Panc1 (cell line): ENCODE results near the gene PDILT. TPM values are rescaled to one million over a fixed set of nuclear protein-coding genes. Genes with fewer than 3 reads are reported as not detected.

Experiments used
- ATAC-seq: fragments of 200-7000 bp; cut with Tn5 transposase; 2 replicates; pipeline ENCODE4 v1.9.1; 2020; ENCODE audit warnings: mild to moderate bottlenecking, moderate library complexity
- BruUV-seq: library from RNA; stranded (reverse); fragments of 400-500 nt; replicated peaks from 2 replicates; lab custom pipeline; 2021; lab: Mats Ljungman, UMichigan
- CTCF ChIA-PET: fragments of 300-600 bp; sonication (Branson Sonifier 250); formaldehyde crosslinking; loops from one replicate; lab custom pipeline; 2022; ENCODE audit warnings: antibody characterized with exemption; lab: Charles Lee
- POLR2A ChIA-PET: fragments of 300-600 bp; sonication (Branson Sonifier 250); formaldehyde crosslinking; loops from one replicate; lab custom pipeline; 2022; ENCODE audit warnings: antibody characterized with exemption; lab: Charles Lee
- DNase-seq: peaks from one replicate; pipeline ENCODE4 v3.0.0-alpha.2; 2010; ENCODE audit warnings: low read depth, low spot score
- H3K27ac ChIP-seq: 2 replicates; pipeline ENCODE4 v1.5.1; 2011; ENCODE audit warnings: mild to moderate bottlenecking, low read length, inconsistent platforms
- H3K27me3 ChIP-seq: fragments of 200-500 bp; sonication (Bioruptor generic); 2 replicates; pipeline ENCODE4 v1.6.0; 2014; ENCODE audit warnings: low read length, inconsistent platforms; ENCODE audit not compliant: control insufficient read depth, insufficient read depth
- H3K36me3 ChIP-seq: fragments of 200-500 bp; sonication (Bioruptor generic); 2 replicates; pipeline ENCODE4 v1.5.1; 2014; ENCODE audit warnings: inconsistent platforms, mild to moderate bottlenecking, low read length, moderate library complexity; ENCODE audit not compliant: control insufficient read depth, insufficient read depth
- H3K4me1 ChIP-seq: 2 replicates; pipeline ENCODE4 v1.5.1; 2011; ENCODE audit warnings: inconsistent platforms, mild to moderate bottlenecking, low read length, moderate library complexity; ENCODE audit not compliant: control insufficient read depth, insufficient read depth
- H3K4me3 ChIP-seq, 2 experiments: 2 replicates each; pipeline ENCODE4 v1.5.1; 2011 to 2012; ENCODE audit warnings: low read depth in 2 of 2, low read length in 2 of 2, mild to moderate bottlenecking in 2 of 2, inconsistent platforms in 1 of 2, moderate library complexity in 1 of 2
- H3K9me3 ChIP-seq: fragments of 200-500 bp; sonication (Bioruptor generic); 2 replicates; pipeline ENCODE4 v1.5.1; 2014; ENCODE audit warnings: low read depth, mild to moderate bottlenecking, inconsistent platforms, low read length, moderate library complexity; ENCODE audit not compliant: control insufficient read depth, insufficient read depth
- POLR2AphosphoS5 ChIP-seq: IDR thresholded peaks from 2 replicates; pipeline ENCODE4 v1.6.1; 2012; ENCODE audit warnings: mild to moderate bottlenecking, low read depth, low read length, moderate library complexity
- REST ChIP-seq, 2 experiments: IDR thresholded peaks; 2 replicates each; pipeline ENCODE4 v1.6.1; 2011 to 2012; ENCODE audit warnings: low read depth in 2 of 2, control low read depth in 1 of 2, low read length in 1 of 2, mild to moderate bottlenecking in 1 of 2, moderate library complexity in 1 of 2; ENCODE audit not compliant: insufficient read depth in 1 of 2
- SIN3A ChIP-seq: IDR thresholded peaks from 2 replicates; pipeline ENCODE4 v1.6.1; 2012; ENCODE audit warnings: low read depth, mild to moderate bottlenecking, low read length, moderate library complexity, borderline replicate concordance; ENCODE audit not compliant: insufficient read depth
- TCF7L2 ChIP-seq: IDR thresholded peaks from 2 replicates; pipeline ENCODE4 v1.6.1; 2011; ENCODE audit warnings: mild to moderate bottlenecking, low read depth, low read length, inconsistent platforms
- in situ Hi-C: cut with HindIII; loops from 2 replicates; pipeline ENCODE4 v1.10.0; 2016; ENCODE audit warnings: low sequenced_read_pairs, low pct_unique_long_range_greater_than_20kb
- intact Hi-C: fragments of 100-400 bp; cut with micrococcal nuclease; formaldehyde crosslinking; loops from one replicate; pipeline ENCODE4 v1.10.0; 2022; ENCODE audit not compliant: unreplicated experiment
- total RNA-seq: library from RNA; stranded (reverse); gene quantifications from one replicate; pipeline ENCODE4 v1.2.1, GENCODE V29; 2021; ENCODE audit not compliant: unreplicated experiment
- TF ChIP-seq, protein P1 (sequence below): fragments of 450-650 bp; IDR thresholded peaks from 2 replicates; pipeline ENCODE4 v1.5.1; 2017; ENCODE audit warnings: mild to moderate bottlenecking

PDILT gene
- total RNA-seq, 1 experiment from 2014 or later = not detected

DNA sequence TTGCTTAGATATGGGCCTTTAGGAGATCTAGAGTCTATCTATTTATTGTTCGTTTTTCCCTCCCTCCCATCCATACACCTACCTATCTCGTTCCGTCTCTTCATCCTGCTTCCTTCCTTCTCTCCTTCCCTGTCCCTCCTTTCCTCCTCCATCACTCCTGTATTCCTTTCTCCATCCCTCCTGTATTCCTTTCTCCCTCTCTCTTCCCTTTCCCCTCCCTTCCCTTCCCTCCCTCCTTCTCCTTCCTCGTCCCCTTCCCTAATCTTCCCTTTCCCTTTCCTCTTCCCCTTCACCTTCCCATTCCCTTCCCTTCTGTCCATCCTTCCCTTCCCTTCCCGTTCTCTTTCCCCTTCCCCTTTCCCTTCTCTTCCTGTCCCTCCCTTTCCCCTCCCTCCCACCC lies 87.8 kb downstream of the PDILT start:
- CTCF ChIA-PET = no interaction called here
- in situ Hi-C loops = no loop called here

GRCh38 chr16:20315764-20316163 lies 88.8 kb downstream of the PDILT start:
- ChIA-PET POLR2A (no interaction called here), CTCF (interaction anchor here (0.7 kb wide), 1 partner anchor 17 kb away, joined by 3 read pairs; no protein-coding TSS in a partner anchor)
- no peak for DNase-seq
- in situ Hi-C loops = no loop called here
- Histone ChIP-seq H3K4me3 (no peak overlapping the region), H3K36me3 (no peaks in the 10 kb centered on the region), H3K9me3 (no peaks in the 10 kb centered on the region), H3K4me1 (no peaks in the 10 kb centered on the region), H3K27ac (no peak overlapping the region), H3K27me3 (peaks cover 12% of the 10 kb centered on the region)
- no TSS peak for BruUV-seq
- ATAC-seq = no peak
- intact Hi-C loops = no loop called here
- TF ChIP-seq REST (IDR thresholded peaks at IDR 0.05; ENCODE audit: insufficient read depth in 1 of 2, low read depth in 2 of 2, low read length in 1 of 2) (no peak), SIN3A (no peak), TCF7L2 (no peak), POLR2AphosphoS5 (no peak)
- TF ChIP-seq, protein P1, sequence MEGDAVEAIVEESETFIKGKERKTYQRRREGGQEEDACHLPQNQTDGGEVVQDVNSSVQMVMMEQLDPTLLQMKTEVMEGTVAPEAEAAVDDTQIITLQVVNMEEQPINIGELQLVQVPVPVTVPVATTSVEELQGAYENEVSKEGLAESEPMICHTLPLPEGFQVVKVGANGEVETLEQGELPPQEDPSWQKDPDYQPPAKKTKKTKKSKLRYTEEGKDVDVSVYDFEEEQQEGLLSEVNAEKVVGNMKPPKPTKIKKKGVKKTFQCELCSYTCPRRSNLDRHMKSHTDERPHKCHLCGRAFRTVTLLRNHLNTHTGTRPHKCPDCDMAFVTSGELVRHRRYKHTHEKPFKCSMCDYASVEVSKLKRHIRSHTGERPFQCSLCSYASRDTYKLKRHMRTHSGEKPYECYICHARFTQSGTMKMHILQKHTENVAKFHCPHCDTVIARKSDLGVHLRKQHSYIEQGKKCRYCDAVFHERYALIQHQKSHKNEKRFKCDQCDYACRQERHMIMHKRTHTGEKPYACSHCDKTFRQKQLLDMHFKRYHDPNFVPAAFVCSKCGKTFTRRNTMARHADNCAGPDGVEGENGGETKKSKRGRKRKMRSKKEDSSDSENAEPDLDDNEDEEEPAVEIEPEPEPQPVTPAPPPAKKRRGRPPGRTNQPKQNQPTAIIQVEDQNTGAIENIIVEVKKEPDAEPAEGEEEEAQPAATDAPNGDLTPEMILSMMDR = no peak

More for the DNA sequence above, 87.8 kb downstream of the PDILT start:
- BruUV-seq = no TSS peak
- Histone ChIP-seq H3K9me3 (no peaks in the 10 kb centered on the region), H3K36me3 (no peaks in the 10 kb centered on the region), H3K27me3 (peaks cover 12% of the 10 kb centered on the region), H3K4me1 (no peaks in the 10 kb centered on the region), H3K27ac (no peak overlapping the region), H3K4me3 (no peak overlapping the region)
- TF ChIP-seq POLR2AphosphoS5 (no peak), SIN3A (no peak), TCF7L2 (no peak), REST (IDR thresholded peaks at IDR 0.05; ENCODE audit: insufficient read depth in 1 of 2, low read depth in 2 of 2, low read length in 1 of 2) (no peak)
- TF ChIP-seq, protein P1 = no peak
- no peak for ATAC-seq
- intact Hi-C loops = no loop called here
- POLR2A ChIA-PET = no interaction called here
- DNase-seq = no peak
